PC-9 (cell line): ENCODE data around the gene TMEM208. TPM values are rescaled to one million over a fixed set of nuclear protein-coding genes. Genes with fewer than 3 reads are reported as not detected.

Experiments used
- BruUV-seq: library from RNA; stranded (reverse); fragments of 400-500 nt; replicated peaks from 2 replicates; lab custom pipeline; 2021; lab: Mats Ljungman, UMichigan
- CTCF ChIA-PET: fragments of 300-600 bp; sonication (Branson Sonifier 250); formaldehyde crosslinking; loops from one replicate; lab custom pipeline; 2022; ENCODE audit warnings: antibody characterized with exemption; lab: Charles Lee
- POLR2A ChIA-PET: fragments of 300-600 bp; sonication (Branson Sonifier 250); formaldehyde crosslinking; loops from one replicate; lab custom pipeline; 2022; ENCODE audit warnings: antibody characterized with exemption; ENCODE audit not compliant: unreplicated experiment; lab: Charles Lee
- DNase-seq, 2 experiments: peaks; one replicate each; pipeline versions ENCODE4 v3.0.0 to v3.0.0-alpha.2; 2015 to 2022; ENCODE audit warnings: mixed read lengths in 1 of 2
- H2AFZ ChIP-seq: fragments of 200-600 bp; sonication (generic); 2 replicates; pipeline ENCODE4 v1.8.1; 2017; ENCODE audit warnings: antibody characterized with exemption
- H3F3A ChIP-seq: fragments of 200-600 bp; sonication (generic); 2 replicates; pipeline ENCODE4 v1.8.1; 2017; ENCODE audit warnings: antibody characterized with exemption, mild to moderate bottlenecking, low read depth; ENCODE audit not compliant: insufficient read depth
- H3K27ac ChIP-seq: fragments of 200-600 bp; sonication (generic); 2 replicates; pipeline ENCODE4 v1.6.1; 2016; ENCODE audit warnings: mixed run types
- H3K27me3 ChIP-seq: fragments of 200-600 bp; sonication (generic); 2 replicates; pipeline ENCODE4 v1.6.1; 2016; ENCODE audit warnings: low read depth, mixed run types; ENCODE audit not compliant: insufficient read depth
- H3K36me3 ChIP-seq: fragments of 200-600 bp; sonication (generic); 2 replicates; pipeline ENCODE4 v1.6.1; 2016; ENCODE audit warnings: low read depth, mixed run types
- H3K4me1 ChIP-seq: fragments of 200-600 bp; sonication (generic); replicated peaks from 2 replicates; pipeline ENCODE4 v1.6.1; 2016; ENCODE audit warnings: mixed run types; ENCODE audit not compliant: insufficient read depth
- H3K4me2 ChIP-seq: fragments of 200-600 bp; sonication (generic); 2 replicates; pipeline ENCODE4 v1.6.1; 2017; ENCODE audit warnings: mixed run types
- H3K4me3 ChIP-seq: fragments of 200-600 bp; sonication (generic); 2 replicates; pipeline ENCODE4 v1.6.1; 2016; ENCODE audit warnings: mixed run types
- H3K79me2 ChIP-seq: fragments of 200-600 bp; sonication (generic); 2 replicates; pipeline ENCODE4 v1.6.1; 2017; ENCODE audit warnings: low read depth, mixed run types
- H3K9me2 ChIP-seq: fragments of 200-600 bp; sonication (generic); 2 replicates; pipeline ENCODE4 v1.8.1; 2017; ENCODE audit warnings: mild to moderate bottlenecking; ENCODE audit not compliant: insufficient read depth
- H3K9me3 ChIP-seq: fragments of 200-600 bp; sonication (generic); 2 replicates; pipeline ENCODE4 v1.8.1; 2016; ENCODE audit warnings: low read depth; ENCODE audit not compliant: insufficient read depth
- H4K20me1 ChIP-seq: fragments of 200-600 bp; sonication (generic); 2 replicates; pipeline ENCODE4 v1.8.1; 2017; ENCODE audit not compliant: insufficient read depth
- CTCF ChIP-seq: fragments of 200-600 bp; sonication (generic); conservative IDR thresholded peaks from 2 replicates; pipeline ENCODE4 v1.6.1; 2017; ENCODE audit warnings: mixed run types, antibody characterized with exemption, mild to moderate bottlenecking, moderate library complexity
- EZH2 ChIP-seq: fragments of 200-600 bp; sonication (generic); IDR thresholded peaks from 2 replicates; pipeline ENCODE4 v1.8.0; 2017; ENCODE audit warnings: antibody characterized with exemption, low read depth
- intact Hi-C: fragments of 100-400 bp; cut with micrococcal nuclease; formaldehyde crosslinking; loops from one replicate; pipeline ENCODE4 v1.10.0; 2022; ENCODE audit not compliant: unreplicated experiment
- total RNA-seq: library from RNA; stranded (reverse); gene quantifications from 2 replicates; pipeline ENCODE4 v1.2.3, GENCODE V29; 2021

TMEM208 gene
- total RNA-seq, 1 experiment from 2014 or later: 39.5 TPM

GRCh38 chr16:67179421-67180080, 47.4 kb upstream of the TMEM208 start:
- ChIA-PET POLR2A (interaction anchor here (0.6 kb wide), 1 partner anchor 9 kb away, joined by 4 read pairs; no protein-coding TSS in a partner anchor), CTCF (no interaction called here)
- Histone ChIP-seq H3K27ac (no peak overlapping the region), H3K4me1 (peaks cover 44% of the 10 kb centered on the region), H4K20me1 (no peaks in the 10 kb centered on the region), H3K27me3 (no peaks in the 10 kb centered on the region), H3K79me2 (peaks cover 16% of the 10 kb centered on the region), H3K9me3 (no peaks in the 10 kb centered on the region), H3F3A (peaks cover 40% of the 10 kb centered on the region), H3K9me2 (no peaks in the 10 kb centered on the region), H3K4me2 (peak overlapping the region; percentile 92), H2AFZ (no peak overlapping the region), H3K36me3 (no peaks in the 10 kb centered on the region), H3K4me3 (no peak overlapping the region)
- no peak; the same call in 1 of the 2 replicates for TF ChIP-seq CTCF
- BruUV-seq: no TSS peak
- intact Hi-C loops: no loop called here
- DNase-seq: no peak

DNA sequence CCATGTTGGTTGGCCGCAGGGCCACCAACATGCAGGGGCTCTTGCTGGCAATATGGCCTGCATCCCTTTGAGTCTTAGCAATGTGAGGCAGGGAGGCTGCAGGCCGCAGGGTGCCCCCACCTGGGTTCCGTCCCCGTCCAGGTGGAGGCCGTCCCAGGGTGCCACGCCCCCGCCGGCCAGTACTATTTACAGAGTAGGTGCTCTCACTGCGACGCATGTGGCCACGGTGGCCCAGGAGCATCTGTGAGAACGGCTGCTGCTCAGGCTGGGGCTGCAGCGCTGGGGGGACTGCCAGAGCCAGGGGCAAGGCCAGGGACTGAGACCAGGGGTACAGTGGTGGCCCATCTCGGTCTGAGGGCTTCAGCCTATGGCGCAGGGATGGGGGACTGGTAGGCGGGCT, 46.8 kb upstream of the TMEM208 start:
- TF ChIP-seq CTCF (no peak), EZH2 (no peak)
- no peak overlapping the region for H2AFZ ChIP-seq
- H3K36me3 ChIP-seq: no peaks in the 10 kb centered on the region
- H3K79me2 ChIP-seq: peaks cover 16% of the 10 kb centered on the region
- BruUV-seq: no TSS peak
- H3K27me3 ChIP-seq: no peaks in the 10 kb centered on the region
- no peaks in the 10 kb centered on the region for H3K9me2 ChIP-seq
- CTCF ChIA-PET: no interaction called here
- H4K20me1 ChIP-seq: no peaks in the 10 kb centered on the region
- no peak for DNase-seq
- no peaks in the 10 kb centered on the region for H3K9me3 ChIP-seq
- H3K27ac ChIP-seq: no peak overlapping the region
- H3K4me3 ChIP-seq: no peak overlapping the region
- H3F3A ChIP-seq: peaks cover 38% of the 10 kb centered on the region
- peaks cover 44% of the 10 kb centered on the region for H3K4me1 ChIP-seq
- H3K4me2 ChIP-seq: no peak overlapping the region
- intact Hi-C loops: no loop called here
- POLR2A ChIA-PET: no interaction called here

DNA sequence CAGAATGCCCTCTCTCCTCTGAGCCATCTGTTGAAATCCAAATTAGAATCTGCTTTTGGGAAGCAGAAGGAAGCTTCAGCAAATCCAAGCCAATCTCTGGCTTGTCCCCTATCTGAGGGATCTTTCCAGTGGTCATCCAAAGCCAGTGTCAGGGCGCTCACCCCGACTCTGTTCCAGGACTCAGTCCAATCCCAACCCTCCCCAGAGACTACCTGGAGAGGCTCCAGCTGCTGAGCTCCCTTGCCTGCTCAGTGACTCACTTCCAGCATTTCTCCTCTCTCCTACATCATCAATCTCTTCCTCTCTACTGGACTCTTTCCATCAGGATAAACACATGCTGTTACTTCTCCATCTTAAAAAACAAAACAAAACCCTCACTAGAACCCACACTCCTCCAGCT, 45.6 kb upstream of the TMEM208 start:
- Histone ChIP-seq H3K79me2 (peaks cover 16% of the 10 kb centered on the region), H3K9me2 (no peaks in the 10 kb centered on the region), H4K20me1 (no peaks in the 10 kb centered on the region), H3F3A (peaks cover 41% of the 10 kb centered on the region; the same call in 1 of the 2 replicates), H3K4me3 (no peak overlapping the region), H3K36me3 (no peaks in the 10 kb centered on the region), H3K4me2 (no peak overlapping the region), H3K9me3 (no peaks in the 10 kb centered on the region), H3K4me1 (peaks cover 52% of the 10 kb centered on the region), H3K27me3 (no peaks in the 10 kb centered on the region), H2AFZ (no peak overlapping the region), H3K27ac (no peak overlapping the region)
- intact Hi-C loops: no loop called here
- no peak for DNase-seq
- ChIA-PET POLR2A (interaction anchor here (0.6 kb wide), 1 partner anchor 23 kb away, joined by 3 read pairs; no protein-coding TSS in a partner anchor), CTCF (no interaction called here)
- BruUV-seq: no TSS peak
- TF ChIP-seq EZH2: no peak
- no peak for TF ChIP-seq CTCF
